ENCODE data around the gene TTC33. TPM values are rescaled to one million over a fixed set of nuclear protein-coding genes. Genes with fewer than 3 reads are reported as not detected.
"Not testable (repeated sequence)": the region's sequence is repeated elsewhere in the genome, so short reads cannot be mapped to it uniquely, and the experiment has no call there.

TTC33 gene
- total RNA-seq, 4 donors from 2014 or later = 8.5 to 11.8 (median 9.6) TPM

DNA sequence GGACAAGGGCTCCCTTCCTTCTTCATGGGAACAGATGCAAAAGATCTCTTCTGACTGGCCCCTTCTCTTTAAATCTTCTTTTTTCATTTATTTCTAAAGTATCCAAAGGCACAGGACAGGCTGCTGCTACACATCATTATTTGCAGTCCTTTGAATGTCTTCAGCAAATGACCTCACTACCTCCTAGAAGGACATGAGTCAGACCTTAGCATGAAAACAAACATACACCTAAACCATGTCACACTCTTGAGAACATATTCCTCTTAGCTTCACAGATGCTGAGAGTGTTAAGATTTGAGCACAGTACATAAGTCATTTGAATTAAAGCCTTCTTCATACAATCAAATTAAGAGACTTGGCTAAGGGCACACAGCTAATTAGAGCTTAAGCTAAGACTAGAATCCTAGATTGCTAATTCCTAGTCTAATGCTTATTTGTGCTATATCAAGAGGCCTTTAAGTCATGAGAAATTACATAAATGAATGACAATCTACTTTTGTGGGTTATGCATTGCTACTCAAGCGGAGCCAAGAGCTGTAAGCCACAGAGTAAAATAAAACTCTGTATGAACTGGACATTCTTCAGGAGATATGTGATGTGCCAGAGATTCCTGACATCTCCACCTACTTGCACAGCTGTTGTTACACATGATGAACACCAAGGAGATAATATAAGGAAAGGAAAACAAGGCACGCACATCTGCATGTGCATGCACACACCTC is 185.2 kb downstream of the TTC33 start:
- no peaks in the 10 kb centered on the region for H3K36me3 ChIP-seq
- H3K27me3 ChIP-seq = no peaks in the 10 kb centered on the region
- no peak overlapping the region for H3K27ac ChIP-seq
- no peaks in the 10 kb centered on the region for H3K9me3 ChIP-seq
- WGBS = 100% methylated on average over 2 of the region's 2 CpGs
- no peak for DNase-seq (ENCODE audit: low spot score in 2 of 2)
- H3K4me1 ChIP-seq = no peaks in the 10 kb centered on the region
- H3K4me3 ChIP-seq = no peak overlapping the region
- TF ChIP-seq EP300 (IDR thresholded peaks at IDR 0.05) = no peak
- TF ChIP-seq POLR2A (IDR thresholded peaks at IDR 0.05) = no peak
- TF ChIP-seq, protein P1, sequence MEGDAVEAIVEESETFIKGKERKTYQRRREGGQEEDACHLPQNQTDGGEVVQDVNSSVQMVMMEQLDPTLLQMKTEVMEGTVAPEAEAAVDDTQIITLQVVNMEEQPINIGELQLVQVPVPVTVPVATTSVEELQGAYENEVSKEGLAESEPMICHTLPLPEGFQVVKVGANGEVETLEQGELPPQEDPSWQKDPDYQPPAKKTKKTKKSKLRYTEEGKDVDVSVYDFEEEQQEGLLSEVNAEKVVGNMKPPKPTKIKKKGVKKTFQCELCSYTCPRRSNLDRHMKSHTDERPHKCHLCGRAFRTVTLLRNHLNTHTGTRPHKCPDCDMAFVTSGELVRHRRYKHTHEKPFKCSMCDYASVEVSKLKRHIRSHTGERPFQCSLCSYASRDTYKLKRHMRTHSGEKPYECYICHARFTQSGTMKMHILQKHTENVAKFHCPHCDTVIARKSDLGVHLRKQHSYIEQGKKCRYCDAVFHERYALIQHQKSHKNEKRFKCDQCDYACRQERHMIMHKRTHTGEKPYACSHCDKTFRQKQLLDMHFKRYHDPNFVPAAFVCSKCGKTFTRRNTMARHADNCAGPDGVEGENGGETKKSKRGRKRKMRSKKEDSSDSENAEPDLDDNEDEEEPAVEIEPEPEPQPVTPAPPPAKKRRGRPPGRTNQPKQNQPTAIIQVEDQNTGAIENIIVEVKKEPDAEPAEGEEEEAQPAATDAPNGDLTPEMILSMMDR (IDR thresholded peaks at IDR 0.05) = no peak
- TF ChIP-seq POLR2AphosphoS5 (IDR thresholded peaks at IDR 0.05) = no peak

DNA sequence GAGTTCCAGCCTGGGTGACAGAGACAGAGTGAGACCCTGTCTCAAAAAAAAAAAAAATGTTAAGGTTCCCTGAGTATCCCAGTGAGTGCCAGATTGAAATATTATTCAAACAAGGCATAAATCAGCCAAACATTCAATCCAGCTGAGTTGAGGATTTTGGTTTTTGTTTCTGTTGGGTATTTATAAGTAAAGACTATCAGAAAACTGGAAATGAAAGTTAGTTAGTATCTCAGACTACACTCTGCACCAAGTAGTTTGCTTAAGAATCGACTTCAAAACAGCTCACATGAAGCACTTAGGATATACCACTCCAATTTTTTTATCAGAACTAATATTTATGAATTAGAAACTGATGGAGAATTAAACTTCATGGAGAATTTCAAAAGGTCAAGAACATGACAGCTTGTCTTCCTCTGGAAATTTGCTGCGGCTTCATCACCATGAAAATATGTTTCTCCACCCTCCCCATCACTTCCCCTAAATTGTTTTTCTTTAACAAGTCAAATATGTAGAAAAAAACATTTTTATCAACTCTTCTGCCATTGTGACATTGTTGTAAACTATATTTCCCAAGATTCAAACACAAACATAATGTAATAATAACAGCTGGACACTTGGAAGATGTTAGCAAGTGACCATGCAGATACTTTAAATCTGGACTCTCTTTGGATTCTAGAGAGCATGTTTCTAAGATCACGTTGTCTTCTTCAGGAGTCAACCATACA is 186.1 kb downstream of the TTC33 start:
- no peaks in the 10 kb centered on the region for H3K9me3 ChIP-seq
- H3K27me3 ChIP-seq = no peaks in the 10 kb centered on the region
- H3K4me1 ChIP-seq = no peaks in the 10 kb centered on the region
- H3K36me3 ChIP-seq = no peaks in the 10 kb centered on the region
- no peak overlapping the region for H3K27ac ChIP-seq
- no peak for DNase-seq (ENCODE audit: low spot score in 2 of 2)
- H3K4me3 ChIP-seq = no peak overlapping the region
- 57% methylated on average over 3 of the region's 3 CpGs for WGBS
- TF ChIP-seq POLR2AphosphoS5 (IDR thresholded peaks at IDR 0.05) (no peak), EP300 (IDR thresholded peaks at IDR 0.05) (no peak), POLR2A (IDR thresholded peaks at IDR 0.05) (no peak)
- TF ChIP-seq, protein P1 (IDR thresholded peaks at IDR 0.05) = no peak

DNA sequence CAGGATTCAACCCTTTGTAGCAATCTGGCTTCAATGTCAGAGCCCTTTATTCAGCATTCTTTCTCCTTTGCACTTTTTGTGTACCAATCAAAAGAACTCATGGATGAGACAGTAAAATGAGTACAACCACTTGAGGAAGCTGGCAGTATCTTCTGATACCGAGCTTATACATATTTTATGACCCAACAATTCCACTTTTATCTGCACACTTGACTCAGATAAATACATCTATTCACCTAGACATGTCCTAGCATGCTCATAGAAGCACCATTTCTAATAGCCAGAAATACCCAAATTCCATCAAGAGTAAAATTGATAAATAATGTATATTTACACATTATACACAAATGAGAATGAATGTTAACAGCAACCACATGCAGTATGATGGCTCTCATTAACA is 187.2 kb downstream of the TTC33 start:
- Histone ChIP-seq H3K4me1 (no peaks in the 10 kb centered on the region), H3K36me3 (no peaks in the 10 kb centered on the region), H3K27me3 (no peaks in the 10 kb centered on the region), H3K4me3 (no peak overlapping the region), H3K27ac (no peak overlapping the region), H3K9me3 (no peaks in the 10 kb centered on the region)
- TF ChIP-seq POLR2AphosphoS5 (IDR thresholded peaks at IDR 0.05) (no peak), EP300 (IDR thresholded peaks at IDR 0.05) (no peak)
- no peak for DNase-seq (ENCODE audit: low spot score in 2 of 2)
- 48% methylated on average over 1 of the region's 1 CpG for WGBS

DNA sequence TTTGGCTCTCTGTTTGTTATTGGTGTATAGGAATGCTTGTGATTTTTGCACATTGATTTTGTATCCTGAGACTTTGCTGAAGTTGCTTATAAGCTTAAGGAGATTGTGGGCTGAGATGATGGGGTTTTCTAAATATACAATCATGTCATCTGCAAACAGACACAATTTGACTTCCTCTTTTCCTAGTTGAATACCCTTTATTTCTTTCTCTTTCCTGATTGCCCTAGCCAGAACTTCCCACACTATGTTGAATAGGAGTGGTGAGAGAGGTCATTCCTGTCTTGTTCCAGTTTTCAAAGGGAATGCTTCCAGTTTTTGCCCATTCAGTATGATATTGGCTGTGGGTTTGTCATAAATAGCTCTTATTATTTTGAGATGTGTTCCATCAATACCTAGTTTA is 192.6 kb downstream of the TTC33 start:
- not testable (repeated sequence) for H3K27ac ChIP-seq; H3K4me3 ChIP-seq; DNase-seq (ENCODE audit: low spot score in 2 of 2); H3K27me3 ChIP-seq; H3K4me1 ChIP-seq; H3K9me3 ChIP-seq; H3K36me3 ChIP-seq

DNA sequence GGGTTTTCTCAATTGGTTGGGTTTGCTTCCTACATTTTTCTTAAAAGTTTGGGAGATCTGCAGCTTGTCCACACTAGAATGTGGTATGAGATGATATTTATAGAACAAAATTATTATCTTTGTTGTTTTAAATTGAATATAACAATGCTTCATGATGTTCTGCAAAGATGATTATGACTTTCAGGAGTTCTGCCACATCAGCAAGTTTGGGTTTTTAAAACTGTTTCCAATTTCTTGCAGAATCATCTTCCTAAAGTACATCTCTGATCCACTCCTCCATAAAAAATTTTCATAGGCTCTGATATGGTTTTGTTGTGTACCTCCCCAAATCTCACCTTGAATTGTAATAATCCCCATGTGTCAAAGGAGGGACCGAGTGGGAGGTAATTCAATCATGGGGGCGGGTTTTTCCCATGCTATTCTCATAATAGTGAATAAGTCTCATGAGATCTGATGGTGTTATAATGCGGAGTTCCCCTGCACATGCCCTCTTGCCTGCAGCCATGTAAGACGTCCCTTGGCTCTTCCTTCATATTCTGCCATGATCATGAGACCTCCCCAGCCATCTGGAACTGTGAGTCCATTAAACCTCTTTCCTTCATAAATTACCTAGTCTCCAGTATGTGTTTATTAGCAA is 195.2 kb downstream of the TTC33 start:
- 70% methylated on average over 4 of the region's 4 CpGs for WGBS
- Histone ChIP-seq H3K4me1 (no peaks in the 10 kb centered on the region), H3K9me3 (no peaks in the 10 kb centered on the region), H3K4me3 (no peak overlapping the region), H3K36me3 (no peaks in the 10 kb centered on the region), H3K27me3 (no peaks in the 10 kb centered on the region), H3K27ac (no peak overlapping the region)
- TF ChIP-seq, protein P1 (IDR thresholded peaks at IDR 0.05) = no peak
- TF ChIP-seq POLR2AphosphoS5 (IDR thresholded peaks at IDR 0.05) (no peak), EP300 (IDR thresholded peaks at IDR 0.05) (no peak), POLR2A (IDR thresholded peaks at IDR 0.05) (no peak)
- no peak for DNase-seq (ENCODE audit: low spot score in 2 of 2)

DNA sequence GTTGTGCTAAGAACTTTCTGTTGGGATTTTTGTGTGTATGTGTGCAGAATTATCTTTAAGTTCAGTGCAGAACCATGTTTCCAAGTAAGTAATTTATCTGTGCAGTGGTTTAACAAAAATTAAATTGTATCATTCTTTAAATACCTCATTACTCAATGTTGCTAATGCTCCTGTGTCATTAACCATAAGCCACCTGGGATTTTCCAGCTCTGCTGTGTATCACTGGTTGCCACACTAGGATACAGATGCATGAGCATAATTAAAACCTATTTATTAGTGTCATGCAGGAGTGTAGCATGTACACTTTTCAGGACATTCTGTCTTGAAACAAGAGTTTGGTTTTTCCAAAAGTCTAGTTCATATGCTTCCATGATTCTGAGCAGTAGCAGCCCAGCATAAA is 196.5 kb downstream of the TTC33 start:
- H3K4me3 ChIP-seq = no peak overlapping the region
- no peak for DNase-seq (ENCODE audit: low spot score in 2 of 2)
- no peaks in the 10 kb centered on the region for H3K36me3 ChIP-seq
- TF ChIP-seq, protein P1 (IDR thresholded peaks at IDR 0.05) = no peak
- TF ChIP-seq POLR2A (IDR thresholded peaks at IDR 0.05) = no peak
- H3K9me3 ChIP-seq = no peaks in the 10 kb centered on the region
- H3K27ac ChIP-seq = no peak overlapping the region
- H3K4me1 ChIP-seq = no peaks in the 10 kb centered on the region
- no peaks in the 10 kb centered on the region for H3K27me3 ChIP-seq

Data from suprapubic skin (tissue), 4 donors.